Measurements from ENCODE around the gene BAZ1B. TPM values are rescaled to one million over a fixed set of nuclear protein-coding genes. Genes with fewer than 3 reads are reported as not detected.
"Not testable (repeated sequence)": the region's sequence is repeated elsewhere in the genome, so short reads cannot be mapped to it uniquely, and the experiment has no call there.

The BAZ1B gene
- polyA plus RNA-seq, 3 donors, result 70.2 to 77.8 (median 72.8) TPM

DNA sequence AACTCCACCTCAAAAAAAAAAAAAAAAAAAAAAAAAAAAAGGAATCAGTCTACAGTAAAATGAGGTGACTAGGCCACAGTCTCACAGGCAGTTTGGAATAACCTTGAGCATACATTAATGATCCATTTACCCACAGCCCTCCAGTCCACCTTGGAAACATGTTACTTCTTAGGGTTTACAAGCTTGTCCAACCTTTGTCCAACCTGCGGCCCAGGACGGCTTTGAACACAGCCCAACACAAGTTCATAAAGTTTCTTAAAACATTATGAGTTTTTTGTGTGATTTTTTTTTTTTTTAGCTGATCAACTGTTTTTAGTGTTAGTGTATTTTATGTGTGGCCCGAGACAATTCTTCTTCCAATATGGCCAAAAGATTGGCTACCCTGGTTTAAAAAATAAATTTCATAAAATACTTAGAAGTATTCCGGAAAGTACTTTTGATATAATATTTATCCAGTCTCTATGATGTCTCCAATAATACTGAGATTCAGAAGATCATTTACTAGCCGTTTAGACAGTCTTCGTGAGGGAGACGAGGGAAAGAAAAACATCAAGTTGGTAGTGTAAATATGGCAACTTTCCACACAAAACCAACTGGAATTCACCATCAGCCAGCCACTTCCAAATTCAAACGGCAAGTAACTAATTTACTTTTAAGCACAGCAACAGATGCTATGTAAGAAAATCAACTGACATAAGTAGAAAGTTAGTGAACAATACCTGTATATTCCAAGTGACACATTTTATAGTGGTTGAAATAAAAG is 9.9 kb downstream of the BAZ1B start:
- DNase-seq, result no peak

DNA sequence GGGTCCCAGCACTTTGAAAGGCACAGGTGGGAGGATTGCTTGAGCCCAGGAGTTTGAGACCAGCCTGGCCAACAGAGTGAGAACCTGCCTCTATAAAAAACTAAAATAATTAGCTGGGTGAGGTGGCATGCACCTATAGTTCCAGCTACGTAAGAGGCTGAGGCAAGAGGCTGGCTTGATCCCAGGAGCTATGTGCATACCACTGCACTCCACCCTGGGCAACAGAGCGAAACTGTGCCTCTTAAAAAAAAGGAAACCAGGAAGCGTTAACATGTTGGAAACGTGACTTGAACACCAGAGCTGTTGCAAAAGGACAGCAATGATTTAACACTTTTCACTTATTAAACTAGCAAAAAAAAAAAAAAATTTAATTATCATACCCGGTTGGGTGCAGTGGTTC is 12.6 kb downstream of the BAZ1B start:
- DNase-seq, result peak; percentile 17

DNA sequence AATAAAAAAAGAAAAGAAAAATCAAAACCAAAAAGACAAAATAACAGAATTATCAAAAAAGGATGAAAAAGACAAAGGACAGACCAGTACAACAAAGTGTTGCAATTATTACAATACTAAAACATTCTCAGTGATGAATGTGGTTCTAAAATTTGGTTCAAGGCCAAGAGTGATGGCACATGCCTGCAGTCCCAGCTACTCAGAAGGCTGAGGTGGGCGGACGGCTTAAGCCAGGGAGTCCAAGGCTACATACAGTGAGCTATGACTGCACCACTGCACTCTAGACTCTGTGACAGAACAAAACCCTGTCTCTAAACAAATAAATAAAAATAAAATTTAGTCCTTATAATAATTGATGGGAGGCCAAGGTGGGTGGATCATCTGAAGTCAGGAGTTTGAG is 14.5 kb downstream of the BAZ1B start:
- no peak for DNase-seq

DNA sequence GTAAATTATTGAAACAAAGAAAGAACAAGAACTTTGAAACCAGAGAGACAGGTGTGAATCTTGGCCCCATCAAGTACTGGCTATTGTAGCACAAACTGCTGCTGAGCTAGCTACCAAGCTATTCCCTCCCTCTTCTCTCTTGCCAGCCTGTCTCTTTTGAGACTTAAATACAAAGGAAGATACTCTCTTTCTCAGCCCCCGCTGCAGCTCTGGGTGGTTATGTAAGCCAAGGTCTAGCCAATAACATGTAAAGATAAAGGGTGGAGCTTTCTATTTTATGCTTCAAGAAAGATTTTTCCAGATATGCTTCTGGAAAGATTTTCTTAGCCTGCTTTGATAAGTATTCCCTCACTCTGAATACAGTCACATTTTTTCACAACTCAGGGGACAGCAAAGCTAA is 17.2 kb downstream of the BAZ1B start:
- DNase-seq, result no peak

DNA sequence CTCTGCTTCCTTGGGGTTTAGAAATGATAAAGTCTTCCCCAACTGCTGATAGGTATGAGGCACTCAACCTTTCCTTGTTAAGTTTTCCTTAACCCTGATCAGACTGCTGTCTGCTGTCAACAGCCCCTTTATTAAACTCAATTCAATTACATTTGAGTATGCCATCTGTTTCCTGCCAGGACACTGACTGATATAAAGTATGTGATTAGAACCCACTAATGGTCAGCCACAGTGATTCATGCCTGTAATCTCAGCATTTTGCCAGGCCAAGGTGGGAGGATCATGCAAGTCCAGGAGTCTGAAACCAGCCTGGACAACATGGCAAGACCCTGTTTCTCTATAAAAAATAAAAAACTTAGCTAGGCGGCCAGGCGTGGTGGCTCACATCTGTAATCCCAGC is 18.1 kb downstream of the BAZ1B start:
- no peak for DNase-seq

DNA sequence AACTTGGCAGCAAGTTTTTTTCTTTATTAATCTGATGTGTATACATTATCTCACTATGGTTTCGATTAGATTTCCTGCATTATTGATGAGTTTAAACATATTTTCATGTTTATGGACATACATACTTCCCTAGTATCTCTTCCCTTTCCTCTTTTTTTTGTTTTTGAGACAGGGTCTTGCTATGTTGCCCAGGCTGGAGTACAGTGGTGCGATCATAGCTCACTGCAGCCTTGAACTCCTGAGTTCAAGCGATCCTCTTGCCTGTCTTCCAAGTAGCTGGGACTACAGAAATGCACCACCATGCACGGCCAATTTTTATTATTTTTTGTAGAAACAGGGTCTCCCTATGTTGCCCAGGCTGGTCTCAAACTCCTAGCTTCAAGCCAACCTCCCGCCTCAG is 18.9 kb downstream of the BAZ1B start:
- no peak for DNase-seq

DNA sequence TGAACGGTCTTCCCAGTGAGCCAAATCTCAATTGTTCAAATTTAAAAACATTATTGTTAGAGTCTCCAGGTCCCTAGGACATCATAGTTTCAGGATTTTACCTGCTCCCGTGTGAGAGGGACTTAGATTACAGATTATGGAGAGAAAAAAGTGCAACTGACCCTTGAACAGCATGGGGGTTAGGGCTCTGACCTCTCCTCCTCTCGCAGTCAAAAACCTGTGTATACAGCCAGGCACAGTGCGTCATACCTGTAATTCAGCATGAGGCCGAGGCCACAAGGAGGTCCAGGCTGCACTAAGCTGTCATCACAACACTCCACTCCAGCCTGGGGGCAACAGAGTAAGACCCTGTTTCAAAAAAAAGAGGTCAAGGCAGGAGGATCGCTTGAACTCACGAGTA is 25.5 kb downstream of the BAZ1B start:
- DNase-seq, result no peak

DNA sequence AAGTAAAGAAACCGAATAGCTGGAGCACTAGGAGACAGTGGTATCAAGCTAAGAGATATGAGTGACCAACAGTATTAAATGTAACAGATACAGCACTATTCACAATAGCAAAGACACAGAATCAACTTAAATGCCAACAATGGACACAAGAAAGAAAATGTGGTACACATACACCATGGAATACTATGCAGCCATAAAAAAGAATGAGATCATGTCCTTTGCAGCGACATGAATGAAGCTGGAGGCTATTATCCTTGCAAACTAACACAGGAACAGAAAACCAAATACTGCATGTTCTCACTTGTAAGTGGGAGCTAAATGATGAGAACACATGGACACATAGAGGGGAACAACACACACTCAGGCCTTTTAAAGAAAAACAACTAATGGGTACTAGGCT is 26.6 kb downstream of the BAZ1B start:
- DNase-seq, result not testable (repeated sequence)

DNA sequence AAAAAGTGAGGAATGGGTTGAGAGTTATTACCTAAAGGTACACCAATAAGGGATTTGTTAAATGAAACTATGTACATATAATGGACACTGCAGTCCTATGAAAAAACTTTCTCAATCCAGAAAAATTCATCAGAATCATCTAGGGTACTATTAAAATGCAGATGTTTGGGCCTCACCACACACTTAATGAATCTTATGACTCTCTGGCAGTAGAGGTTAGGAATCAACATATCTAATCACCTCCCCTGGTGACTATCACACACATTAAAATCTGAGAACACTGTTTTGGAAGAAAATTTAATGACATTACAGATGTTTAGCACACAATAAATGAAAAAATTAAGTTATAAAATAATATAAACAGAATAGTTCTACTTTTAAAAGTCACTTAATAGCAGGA is 32.1 kb downstream of the BAZ1B start:
- no peak for DNase-seq

DNA sequence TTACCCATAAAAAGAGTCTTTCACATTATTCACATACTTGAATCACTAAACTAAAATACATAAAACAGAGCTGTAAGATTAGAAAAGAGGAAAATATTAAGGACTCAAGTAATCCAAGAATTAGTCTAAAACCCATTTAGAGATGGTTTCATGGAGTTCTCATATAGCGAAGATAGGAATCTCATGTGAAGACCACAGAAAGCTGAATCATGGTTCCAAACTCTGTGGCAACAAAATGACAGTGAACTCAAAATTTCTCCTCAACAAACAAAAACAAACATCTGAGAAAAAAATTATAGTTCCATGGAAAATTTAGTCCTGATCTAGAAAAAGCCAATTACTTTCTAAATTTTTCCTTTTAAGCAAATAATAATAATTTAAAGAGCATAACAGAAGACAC is 34.6 kb downstream of the BAZ1B start:
- DNase-seq, result no peak

DNA sequence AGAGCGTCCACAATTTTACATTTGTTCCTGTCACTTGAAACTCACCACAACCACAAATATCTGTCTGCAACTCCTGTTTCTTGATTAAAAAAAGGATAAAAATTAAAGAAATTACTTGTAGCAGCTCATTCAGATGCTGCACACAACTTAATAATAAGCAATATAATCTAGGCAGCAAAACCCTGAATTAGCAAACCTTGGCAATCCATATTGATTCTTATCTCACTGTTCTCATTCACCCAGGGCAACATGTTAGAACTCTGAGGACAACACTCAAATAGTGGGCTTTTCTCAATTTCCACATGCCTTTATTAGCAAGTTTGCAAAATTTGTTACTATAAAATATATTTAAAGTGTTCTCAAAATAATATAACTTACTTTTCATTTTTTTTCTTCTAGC is 38.9 kb downstream of the BAZ1B start:
- DNase-seq, result no peak

DNA sequence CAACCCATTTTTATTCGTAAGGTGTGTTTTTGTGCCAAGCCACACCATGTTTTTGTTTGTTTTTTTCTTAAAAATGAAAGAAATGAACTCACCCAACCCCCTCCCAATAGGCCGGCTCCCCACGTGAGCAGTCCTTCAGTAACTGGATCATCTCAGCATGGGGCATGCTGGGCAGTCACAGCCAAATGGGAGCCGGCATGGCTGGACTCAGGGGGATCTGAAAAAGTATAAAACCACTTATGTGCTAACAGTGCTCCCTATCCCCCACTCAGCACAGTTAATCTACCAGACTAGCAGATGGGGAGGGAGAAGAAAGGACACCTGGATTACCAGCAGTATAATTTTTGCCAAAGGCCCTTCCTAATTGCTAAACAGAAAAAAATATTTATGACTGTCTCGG is 39.3 kb downstream of the BAZ1B start:
- DNase-seq, result no peak

DNA sequence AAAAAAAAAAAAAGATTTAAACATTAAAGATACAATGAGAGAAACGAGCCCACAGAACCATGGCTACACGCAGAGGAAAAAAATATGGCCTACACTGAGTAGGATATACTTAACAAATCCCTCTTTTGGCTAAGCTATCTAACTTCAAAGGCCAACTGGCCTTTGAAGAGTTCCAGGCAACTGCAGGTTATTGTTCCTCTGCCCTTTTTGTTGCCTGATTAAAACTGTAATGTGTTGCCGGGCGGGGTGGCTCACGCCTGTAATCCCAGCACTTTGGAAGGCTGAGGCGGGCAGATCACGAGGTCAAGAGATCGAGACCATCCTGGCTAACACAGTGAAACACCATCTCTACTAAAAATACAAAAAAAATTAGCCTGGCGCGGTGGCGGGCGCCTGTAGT is 40.6 kb downstream of the BAZ1B start:
- not testable (repeated sequence) for DNase-seq

DNA sequence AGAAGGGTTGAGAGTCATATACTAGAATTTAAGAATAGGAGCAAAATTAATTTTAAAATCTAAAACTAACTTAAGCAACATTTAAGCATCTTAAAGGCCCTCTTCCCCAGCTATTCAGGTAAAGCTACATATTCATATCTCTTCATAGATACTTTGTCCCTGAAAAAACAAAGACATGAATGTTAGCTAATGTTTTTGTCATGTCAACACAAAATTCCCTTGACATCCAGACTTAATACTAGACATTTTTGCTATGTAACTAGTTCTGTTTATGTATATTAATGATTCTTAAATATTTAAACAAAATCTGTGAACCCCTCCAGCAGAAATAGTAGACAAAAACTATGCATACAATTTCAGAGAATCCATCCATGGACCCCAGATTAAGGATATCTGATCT is 43.5 kb downstream of the BAZ1B start:
- DNase-seq, result no peak

DNA sequence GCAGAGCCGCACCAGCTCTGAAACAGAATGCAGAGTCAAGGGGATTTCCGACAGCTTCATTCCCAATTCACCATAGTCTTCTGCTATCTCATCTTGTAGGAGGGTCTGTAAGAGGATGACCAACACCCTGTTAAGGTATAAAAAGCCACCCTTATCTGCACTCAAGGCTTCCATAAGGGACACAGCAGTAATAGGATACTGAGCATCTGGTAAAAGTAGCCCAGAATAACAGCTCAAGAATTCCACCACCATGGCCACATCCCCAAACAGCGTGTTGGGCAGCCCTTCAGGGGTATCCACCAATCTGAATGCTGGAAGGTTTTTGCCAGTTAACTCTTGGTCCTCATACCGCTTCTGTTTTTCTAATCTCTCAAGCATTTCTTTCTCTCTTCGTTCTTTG is 44.7 kb downstream of the BAZ1B start:
- no peak for DNase-seq

DNA sequence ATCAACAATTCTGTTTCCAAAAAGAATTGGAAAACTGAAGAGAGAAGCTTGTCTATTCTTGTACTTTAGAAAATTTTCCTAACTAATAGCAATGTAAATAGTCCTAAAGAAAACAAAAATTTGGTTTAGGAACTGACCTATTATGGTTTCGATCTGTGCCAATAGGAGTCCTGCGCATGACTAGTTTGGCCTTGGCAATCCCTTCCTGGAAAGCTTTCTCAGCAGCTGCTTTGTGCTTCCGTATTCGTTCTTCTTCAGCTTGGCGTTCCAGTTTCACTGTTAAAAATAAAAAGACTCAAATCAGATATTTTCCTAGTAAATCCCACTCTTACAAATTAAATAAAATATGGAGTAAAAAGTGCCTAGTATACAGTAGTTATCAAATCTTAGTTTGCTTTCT is 51.9 kb downstream of the BAZ1B start:
- DNase-seq, result no peak

DNA sequence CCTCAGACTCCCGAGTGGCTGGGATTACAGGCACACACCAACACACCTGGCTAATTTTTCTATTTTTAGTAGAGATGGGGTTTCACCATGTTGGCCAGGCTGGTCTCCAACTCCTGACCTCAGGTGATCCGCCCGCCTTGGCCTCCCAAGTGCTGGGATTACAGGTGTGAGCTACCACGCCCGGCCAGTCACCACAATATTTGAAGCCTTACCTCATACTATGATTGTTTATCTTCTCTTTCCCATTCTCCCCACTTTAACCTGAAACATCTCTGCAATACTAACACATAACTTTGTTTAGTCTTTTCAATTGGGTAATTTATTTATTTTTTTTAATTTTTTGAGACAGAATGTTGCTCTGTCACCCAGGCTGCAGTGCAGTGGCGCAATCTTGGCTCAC is 55.0 kb downstream of the BAZ1B start:
- not testable (repeated sequence) for DNase-seq

DNA sequence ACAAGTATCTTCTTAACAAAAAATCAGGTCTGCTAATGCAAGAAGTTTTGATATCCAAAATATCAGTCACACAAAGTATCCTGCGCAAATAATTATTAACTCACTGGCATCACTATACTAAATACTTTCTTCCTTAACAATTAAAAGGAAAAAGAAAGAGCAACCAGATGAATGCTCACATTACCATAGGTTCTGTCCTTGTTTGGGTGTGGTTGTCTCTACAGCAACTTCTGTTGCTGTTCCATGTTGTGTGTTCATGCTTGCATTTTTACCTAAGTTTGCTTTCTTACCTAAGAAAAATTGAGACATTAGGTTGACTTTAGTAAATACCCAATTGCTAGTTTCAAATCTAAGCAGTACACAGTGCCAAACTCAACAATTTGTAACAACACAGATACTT is 56.0 kb downstream of the BAZ1B start:
- DNase-seq, result no peak

DNA sequence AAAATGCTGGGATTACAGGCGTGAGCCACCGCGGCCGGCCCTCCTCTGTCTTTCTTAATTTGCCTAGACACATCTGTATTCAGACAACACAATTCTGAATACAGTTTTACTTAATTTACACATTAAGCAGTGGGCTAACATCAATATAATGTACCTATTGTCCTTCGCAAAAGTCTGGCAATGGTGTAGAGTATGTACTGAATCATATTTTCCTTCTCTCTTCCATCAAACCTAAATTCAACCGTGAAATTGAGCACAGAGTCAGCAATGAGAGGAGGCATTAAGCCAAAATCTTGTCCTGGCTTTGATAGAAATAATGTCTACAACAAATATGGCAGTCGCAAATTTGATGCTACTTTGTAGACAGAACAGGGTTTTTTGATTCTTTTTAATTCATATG is 58.1 kb downstream of the BAZ1B start:
- no peak for DNase-seq

DNA sequence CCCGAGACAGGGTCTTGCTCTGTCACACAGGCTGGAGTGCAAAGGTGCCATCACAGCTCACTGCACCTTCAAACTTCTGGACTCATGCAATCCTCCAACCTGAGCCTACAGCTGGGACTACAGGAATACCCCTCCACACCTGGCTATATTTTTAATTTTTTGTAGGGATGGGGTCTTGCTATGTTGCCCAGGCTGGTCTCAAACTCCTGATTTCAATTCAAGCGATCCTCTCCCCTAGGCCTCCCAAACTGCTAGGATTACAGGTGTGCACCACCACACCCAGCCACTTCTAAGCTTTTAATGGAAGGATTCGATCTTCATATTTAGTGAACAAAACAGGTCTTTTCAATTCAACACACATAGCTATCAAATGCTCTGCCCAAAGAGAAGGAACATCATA is 58.8 kb downstream of the BAZ1B start:
- no peak for DNase-seq

DNA sequence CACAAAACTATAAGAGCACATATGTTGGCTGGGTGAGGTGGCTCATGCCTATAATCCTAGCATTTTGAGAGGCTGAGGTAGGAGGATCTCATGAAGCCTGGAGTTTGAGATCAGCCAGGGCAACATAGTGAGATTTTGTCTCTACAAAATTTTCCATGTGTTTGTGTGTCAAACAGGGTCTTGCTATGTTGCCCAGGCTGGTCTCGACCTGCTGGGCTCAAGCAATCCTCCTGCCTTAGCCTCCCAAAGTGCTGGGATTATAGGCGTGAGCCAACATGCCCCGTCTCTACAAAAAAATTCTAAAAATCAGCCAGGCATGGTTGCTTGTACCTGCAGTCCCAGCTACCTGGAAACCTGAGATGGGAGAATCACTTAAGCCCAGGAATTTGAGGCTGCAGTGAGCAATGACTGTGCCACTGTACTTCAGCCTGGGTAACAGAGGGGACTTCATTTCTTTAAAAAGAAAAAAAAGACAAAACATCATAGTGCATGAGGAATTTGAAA is 60.3 kb downstream of the BAZ1B start:
- no peak for DNase-seq

DNA sequence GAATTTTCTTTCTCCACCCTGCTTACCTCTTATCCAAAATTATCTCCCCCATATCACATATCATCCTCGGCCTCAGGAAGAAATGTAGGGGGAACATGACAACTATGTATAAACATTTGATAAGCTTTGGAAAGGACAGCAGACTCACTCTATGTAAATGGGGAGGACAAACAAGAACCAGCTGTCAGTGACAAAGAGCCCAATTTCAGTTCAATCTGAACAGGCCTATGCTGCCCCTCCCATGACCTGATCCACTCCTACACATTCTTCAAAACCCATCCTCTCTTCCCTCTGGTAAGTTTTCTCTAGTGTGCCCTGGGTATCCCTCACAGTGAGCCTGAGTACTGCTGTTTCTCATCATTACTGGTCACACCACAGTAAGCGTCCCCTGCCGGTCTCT is 67.7 kb downstream of the BAZ1B start:
- DNase-seq, result no peak

DNA sequence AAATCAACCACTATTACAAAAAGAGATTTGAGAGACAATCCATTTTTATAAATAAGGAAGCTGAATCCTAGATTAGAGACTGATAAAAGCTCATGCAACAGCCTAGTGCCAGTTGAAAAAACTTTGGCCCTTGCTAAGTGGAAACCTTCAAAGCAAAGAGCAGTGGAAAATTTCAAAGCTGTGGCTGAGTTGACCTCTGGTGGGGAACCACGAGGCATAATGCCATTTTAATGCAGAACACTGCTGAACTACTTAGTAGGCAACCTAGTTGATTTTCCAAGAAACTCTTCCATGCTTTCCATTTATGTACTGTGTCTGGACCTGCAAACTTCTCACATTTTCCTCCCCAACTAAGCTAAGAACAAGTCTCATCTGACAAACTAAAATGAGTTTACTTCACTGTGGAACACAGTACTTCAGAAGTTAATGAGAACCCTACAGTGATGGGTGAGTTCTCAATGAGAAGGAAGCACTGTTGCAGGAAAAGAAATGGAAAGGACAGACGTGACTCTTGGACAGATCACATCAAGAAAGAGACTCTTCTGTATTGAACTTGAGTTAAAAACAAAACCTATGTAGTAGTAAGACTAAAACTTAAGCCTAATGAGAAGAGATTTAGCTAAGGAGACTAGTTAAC is 69.0 kb downstream of the BAZ1B start:
- DNase-seq, result no peak

Data from renal pelvis (tissue), 4 donors.